PFSK-1 (cell line): ENCODE measurements around the gene ALG9.
A peak's percentile ranks its signal among the peaks of the same experiment; 100 is the strongest.

Experiments
- FOXP2 ChIP-seq: optimal IDR thresholded peaks from 2 replicates; pipeline ENCODE3; 2011; ENCODE audit warnings: borderline replicate concordance, control low read depth, inconsistent platforms; ENCODE audit not compliant: insufficient read depth; ENCODE audit errors: extremely low read length, extremely low read depth
- POLR2AphosphoS5 ChIP-seq: IDR thresholded peaks from 2 replicates; pipeline ENCODE4 v1.6.1; 2012; ENCODE audit warnings: low read depth, mild to moderate bottlenecking, control low read depth, low read length, moderate library complexity
- REST ChIP-seq, 2 experiments: IDR thresholded peaks; 2 replicates each; pipeline versions ENCODE4 v1.6.1 to v1.8.0; 2011 to 2012; ENCODE audit warnings: low read depth in 2 of 2, low read length in 2 of 2, control low read depth in 1 of 2, inconsistent platforms in 1 of 2, mild to moderate bottlenecking in 1 of 2, moderate library complexity in 1 of 2; ENCODE audit not compliant: insufficient read depth in 1 of 2
- SIN3A ChIP-seq: IDR thresholded peaks from 2 replicates; pipeline ENCODE4 v1.6.1; 2012; ENCODE audit warnings: mild to moderate bottlenecking, low read length, moderate library complexity, borderline replicate concordance; ENCODE audit not compliant: insufficient read depth
- TAF1 ChIP-seq: IDR thresholded peaks from 2 replicates; pipeline ENCODE4 v1.6.1; 2012; ENCODE audit warnings: low read length, control low read depth, borderline replicate concordance; ENCODE audit not compliant: insufficient read depth

The ALG9 gene

GRCh38 chr11:111770581-111771134, 100.7 kb downstream of the ALG9 start:
- TF ChIP-seq POLR2AphosphoS5 (no peak), FOXP2 (no peak), REST (IDR thresholded peaks at IDR 0.05; ENCODE audit: insufficient read depth in 1 of 2, low read depth in 2 of 2, low read length in 2 of 2) (no peak), TAF1 (no peak), SIN3A (no peak)

GRCh38 chr11:111766834-111767142, 104.6 kb downstream of the ALG9 start:
- no peak for TF ChIP-seq REST (IDR thresholded peaks at IDR 0.05; ENCODE audit: insufficient read depth in 1 of 2, low read depth in 2 of 2, low read length in 2 of 2)
- TF ChIP-seq SIN3A, result 0 out of 2 replicates have a peak, but pooled peaks have one; percentile 30

GRCh38 chr11:111765984-111766833, 105.2 kb downstream of the ALG9 start, which contains the start of gene PPP2R1B:
TSS of gene PPP2R1B (minus strand) at chr11:111766389. CDS start at chr11:111766361, 28 bp downstream.
- TF ChIP-seq SIN3A (no peak; the same call in 1 of the 2 replicates), REST (IDR thresholded peaks at IDR 0.05; ENCODE audit: insufficient read depth in 1 of 2, low read depth in 2 of 2, low read length in 2 of 2) (peak in 1 of 2 experiments; percentile 16; a peak in 1 of 4 replicates), TAF1 (peak; percentile 95; the same call in 1 of the 2 replicates), POLR2AphosphoS5 (peak; percentile 87)

GRCh38 chr11:111765320-111765983, 105.9 kb downstream of the ALG9 start:
- TF ChIP-seq REST (IDR thresholded peaks at IDR 0.05; ENCODE audit: insufficient read depth in 1 of 2, low read depth in 2 of 2, low read length in 2 of 2), result no peak
- no peak for TF ChIP-seq FOXP2
- no peak for TF ChIP-seq TAF1
- no peak for TF ChIP-seq SIN3A
- TF ChIP-seq POLR2AphosphoS5, result no peak
